ENCODE measurements around the gene TWNK. TPM values are rescaled to one million over a fixed set of nuclear protein-coding genes. Genes with fewer than 3 reads are reported as not detected.

The TWNK gene
- total RNA-seq, 2 experiments from 2014 or later, result 2.7 to 2.8 TPM

- Mint-ChIP-seq H3K4me1 (ENCODE audit: low read depth) (peaks cover 4% of the 10 kb centered on the region), H3K27ac (no peak overlapping the region), H3K9me3 (no peaks in the 10 kb centered on the region), H3K4me3 (no peak overlapping the region), H3K36me3 (ENCODE audit: low read depth) (no peaks in the 10 kb centered on the region), H3K27me3 (peaks cover 55% of the 10 kb centered on the region)
- Histone ChIP-seq H3K27ac (ENCODE audit: low read depth in 1 of 2, low read length in 2 of 2) (no peak overlapping the region), H3K27me3 (ENCODE audit: control insufficient read depth in 1 of 2, insufficient read depth in 2 of 2, low read length in 2 of 2) (peaks cover 36 to 37% of the 10 kb centered on the region in 2 experiments), H3K9me3 (ENCODE audit: control insufficient read depth in 1 of 2, insufficient read depth in 1 of 2, low read length in 2 of 2) (no peaks in the 10 kb centered on the region), H3K4me1 (ENCODE audit: insufficient read depth, low read length) (peaks cover 13% of the 10 kb centered on the region), H3K4me3 (ENCODE audit: low read length) (no peak overlapping the region), H3K36me3 (ENCODE audit: insufficient read depth, low read length) (no peaks in the 10 kb centered on the region)
- no peak for TF ChIP-seq CTCF (IDR thresholded peaks at IDR 0.05)
- ChIA-PET CTCF (no interaction called here), POLR2A (no interaction called here)
- intact Hi-C loops (cut with DNase I, micrococcal nuclease), result no loop called here
- DNase-seq (no peak), ATAC-seq (ENCODE audit: poor library complexity) (no peak)
These were observed 33.2 kb downstream of the TWNK start for GRCh38 chr10:101020427-101021075.

GRCh38 chr10:101021239-101021638 is 33.9 kb downstream of the TWNK start:
- Histone ChIP-seq H3K27ac (ENCODE audit: low read depth in 1 of 2, low read length in 2 of 2) (no peak overlapping the region), H3K27me3 (ENCODE audit: control insufficient read depth in 1 of 2, insufficient read depth in 2 of 2, low read length in 2 of 2) (peaks cover 30% of the 10 kb centered on the region in 2 experiments), H3K36me3 (ENCODE audit: insufficient read depth, low read length) (no peaks in the 10 kb centered on the region), H3K4me1 (ENCODE audit: insufficient read depth, low read length) (peaks cover 13% of the 10 kb centered on the region), H3K9me3 (ENCODE audit: control insufficient read depth in 1 of 2, insufficient read depth in 1 of 2, low read length in 2 of 2) (no peaks in the 10 kb centered on the region), H3K4me3 (ENCODE audit: low read length) (no peak overlapping the region)
- intact Hi-C loops (cut with DNase I, micrococcal nuclease), result no loop called here
- Mint-ChIP-seq H3K4me3 (no peak overlapping the region), H3K4me1 (ENCODE audit: low read depth) (peaks cover 4% of the 10 kb centered on the region), H3K27me3 (peaks cover 51% of the 10 kb centered on the region), H3K27ac (no peak overlapping the region), H3K9me3 (no peaks in the 10 kb centered on the region), H3K36me3 (ENCODE audit: low read depth) (no peaks in the 10 kb centered on the region)
- ChIA-PET CTCF (no interaction called here), POLR2A (no interaction called here)
- TF ChIP-seq CTCF (IDR thresholded peaks at IDR 0.05), result no peak
- ATAC-seq (ENCODE audit: poor library complexity) (no peak), DNase-seq (no peak)

- no peaks in the 10 kb centered on the region for H3K36me3 Mint-ChIP-seq (ENCODE audit: low read depth)
These were observed 34.4 kb downstream of the TWNK start for GRCh38 chr10:101021692-101022251.

More at GRCh38 chr10:101021692-101022251, 34.4 kb downstream of the TWNK start:
- H3K4me3 ChIP-seq (ENCODE audit: low read length), result no peak overlapping the region
- intact Hi-C loops (cut with DNase I, micrococcal nuclease), result no loop called here
- peaks cover 13% of the 10 kb centered on the region for H3K4me1 ChIP-seq (ENCODE audit: insufficient read depth, low read length)
- ChIA-PET POLR2A (no interaction called here), CTCF (no interaction called here)
- no peak overlapping the region for H3K27ac ChIP-seq (ENCODE audit: low read depth in 1 of 2, low read length in 2 of 2)
- Mint-ChIP-seq H3K9me3 (no peaks in the 10 kb centered on the region), H3K4me3 (no peak overlapping the region), H3K27me3 (peaks cover 45% of the 10 kb centered on the region), H3K4me1 (ENCODE audit: low read depth) (peaks cover 4% of the 10 kb centered on the region), H3K27ac (no peak overlapping the region)
- no peak for ATAC-seq (ENCODE audit: poor library complexity)
- H3K27me3 ChIP-seq (ENCODE audit: control insufficient read depth in 1 of 2, insufficient read depth in 2 of 2, low read length in 2 of 2), result peaks cover 25 to 26% of the 10 kb centered on the region in 2 experiments
- TF ChIP-seq CTCF (IDR thresholded peaks at IDR 0.05), result no peak
- no peak for DNase-seq
- no peaks in the 10 kb centered on the region for H3K36me3 ChIP-seq (ENCODE audit: insufficient read depth, low read length)
- no peaks in the 10 kb centered on the region for H3K9me3 ChIP-seq (ENCODE audit: control insufficient read depth in 1 of 2, insufficient read depth in 1 of 2, low read length in 2 of 2)
